ENCODE results near the gene CDS1.

GRCh38 chr4:84677093-84677492, 94.2 kb downstream of the CDS1 start:
- no peak for TF ChIP-seq POLR2A (IDR thresholded peaks at IDR 0.05)
- TF ChIP-seq CTCF (IDR thresholded peaks at IDR 0.05), result no peak

All from uterus (tissue), 2 donors.